Measurements from ENCODE around the gene CAPZB.

CAPZB gene

GRCh38 chr1:19421365-19421764 is 64.0 kb downstream of the CAPZB start:
- Histone ChIP-seq H3K36me3 (ENCODE audit: insufficient read depth, low read length) (peaks cover 27% of the 10 kb centered on the region), H3K9me2 (ENCODE audit: low read depth, low read length) (no peaks in the 10 kb centered on the region), H3K9me3 (ENCODE audit: low read length) (no peaks in the 10 kb centered on the region), H3K79me2 (ENCODE audit: insufficient read depth, low read length) (peaks cover 38% of the 10 kb centered on the region), H3F3A (ENCODE audit: insufficient read depth, low read length) (no peaks in the 10 kb centered on the region), H3K4me3 (ENCODE audit: low read depth, low read length, poor library complexity, severe bottlenecking) (no peak overlapping the region), H3K27ac (ENCODE audit: low read depth, low read length, poor library complexity, severe bottlenecking) (no peak overlapping the region), H3K9ac (ENCODE audit: low read length) (no peak overlapping the region), H4K20me1 (ENCODE audit: insufficient read depth, low read length) (no peaks in the 10 kb centered on the region), H3K4me2 (ENCODE audit: low read length) (no peak overlapping the region), H3K4me1 (ENCODE audit: insufficient read depth, low read length, severe bottlenecking) (no peaks in the 10 kb centered on the region), H2AFZ (ENCODE audit: low read length) (no peak overlapping the region), H3K27me3 (ENCODE audit: insufficient read depth, low read length) (no peaks in the 10 kb centered on the region)
- TF ChIP-seq CTCF (IDR thresholded peaks at IDR 0.05; ENCODE audit: low read length) (no peak), EZH2 (IDR thresholded peaks at IDR 0.05; ENCODE audit: borderline replicate concordance, low read length) (no peak)

- TF ChIP-seq EZH2 (IDR thresholded peaks at IDR 0.05; ENCODE audit: borderline replicate concordance, low read length) (no peak), CTCF (IDR thresholded peaks at IDR 0.05; ENCODE audit: low read length) (no peak)
- Histone ChIP-seq H3K9me2 (ENCODE audit: low read depth, low read length) (no peaks in the 10 kb centered on the region), H3K4me3 (ENCODE audit: low read depth, low read length, poor library complexity, severe bottlenecking) (no peak overlapping the region), H3K36me3 (ENCODE audit: insufficient read depth, low read length) (peaks cover 30% of the 10 kb centered on the region), H3K27me3 (ENCODE audit: insufficient read depth, low read length) (no peaks in the 10 kb centered on the region), H3K9ac (ENCODE audit: low read length) (no peak overlapping the region), H3K9me3 (ENCODE audit: low read length) (no peaks in the 10 kb centered on the region), H3K4me1 (ENCODE audit: insufficient read depth, low read length, severe bottlenecking) (no peaks in the 10 kb centered on the region), H3F3A (ENCODE audit: insufficient read depth, low read length) (no peaks in the 10 kb centered on the region), H4K20me1 (ENCODE audit: insufficient read depth, low read length) (no peaks in the 10 kb centered on the region), H3K4me2 (ENCODE audit: low read length) (no peak overlapping the region), H3K79me2 (ENCODE audit: insufficient read depth, low read length) (peaks cover 38% of the 10 kb centered on the region), H3K27ac (ENCODE audit: low read depth, low read length, poor library complexity, severe bottlenecking) (no peak overlapping the region), H2AFZ (ENCODE audit: low read length) (no peak overlapping the region)
These were observed 64.7 kb downstream of the CAPZB start for GRCh38 chr1:19420606-19421005.

GRCh38 chr1:19419691-19420090 is 65.6 kb downstream of the CAPZB start:
- H3K4me1 ChIP-seq (ENCODE audit: insufficient read depth, low read length, severe bottlenecking): peaks cover 3% of the 10 kb centered on the region
- TF ChIP-seq CTCF (IDR thresholded peaks at IDR 0.05; ENCODE audit: low read length) (no peak), EZH2 (IDR thresholded peaks at IDR 0.05; ENCODE audit: borderline replicate concordance, low read length) (no peak)
- H3K36me3 ChIP-seq (ENCODE audit: insufficient read depth, low read length): peaks cover 36% of the 10 kb centered on the region
- H4K20me1 ChIP-seq (ENCODE audit: insufficient read depth, low read length): no peaks in the 10 kb centered on the region; the same call in 1 of the 2 replicates
- H3F3A ChIP-seq (ENCODE audit: insufficient read depth, low read length): no peaks in the 10 kb centered on the region
- no peak overlapping the region for H2AFZ ChIP-seq (ENCODE audit: low read length)
- no peak overlapping the region for H3K27ac ChIP-seq (ENCODE audit: low read depth, low read length, poor library complexity, severe bottlenecking)
- H3K9me2 ChIP-seq (ENCODE audit: low read depth, low read length): no peaks in the 10 kb centered on the region
- peaks cover 33% of the 10 kb centered on the region for H3K79me2 ChIP-seq (ENCODE audit: insufficient read depth, low read length)
- H3K4me3 ChIP-seq (ENCODE audit: low read depth, low read length, poor library complexity, severe bottlenecking): no peak overlapping the region
- no peaks in the 10 kb centered on the region for H3K27me3 ChIP-seq (ENCODE audit: insufficient read depth, low read length)
- H3K9ac ChIP-seq (ENCODE audit: low read length): no peak overlapping the region
- H3K4me2 ChIP-seq (ENCODE audit: low read length): no peak overlapping the region
- H3K9me3 ChIP-seq (ENCODE audit: low read length): no peaks in the 10 kb centered on the region

Data from OCI-LY1 (cell line).